ENCODE data around the gene SLC17A9.

DNA sequence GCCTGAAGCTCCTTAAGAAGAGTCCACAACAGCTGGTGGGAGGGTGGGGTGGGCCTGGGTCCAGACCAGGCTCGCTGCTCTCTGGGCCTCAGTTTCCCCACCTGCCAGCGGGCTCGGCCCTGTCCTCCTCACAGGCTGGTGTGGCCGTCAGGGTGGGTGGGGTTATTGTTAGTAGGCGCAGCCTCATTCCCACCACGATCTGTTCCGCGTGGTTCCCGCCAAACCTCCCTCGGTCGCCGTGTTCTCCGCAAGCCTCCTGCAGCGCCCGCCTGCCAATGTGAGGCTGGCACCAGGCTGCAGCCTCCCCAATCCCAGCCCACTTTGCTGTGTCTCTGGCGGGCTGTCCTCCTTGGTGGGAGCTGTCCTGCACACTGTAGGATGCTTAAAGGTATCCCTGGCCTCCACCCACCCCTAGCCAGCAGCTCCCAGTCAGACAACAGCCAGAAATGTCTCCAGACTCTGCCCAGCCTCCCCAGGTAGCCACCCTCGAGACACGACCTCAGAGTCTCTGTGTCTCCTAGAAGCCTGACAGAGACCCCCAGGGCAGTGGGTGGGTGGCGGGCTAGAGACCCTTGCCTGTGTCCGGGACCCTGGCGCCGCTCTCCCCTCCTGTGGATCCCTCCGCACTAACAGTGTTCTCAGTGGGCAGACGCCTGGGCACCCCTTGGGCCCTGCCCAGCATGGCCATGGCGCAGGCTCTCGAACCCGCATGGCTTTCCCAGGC is 15.3 kb downstream of the SLC17A9 start:
- TF ChIP-seq EZH2 (IDR thresholded peaks at IDR 0.05; ENCODE audit: insufficient read depth, poor library complexity, severe bottlenecking) (no peak), EZH2phosphoT487 (IDR thresholded peaks at IDR 0.05; ENCODE audit: insufficient read depth, low read depth) (no peak)
